ENCODE measurements around the gene SHC2. TPM values are rescaled to one million over a fixed set of nuclear protein-coding genes. Genes with fewer than 3 reads are reported as not detected.

Gene SHC2
- total and polyA plus RNA-seq, 2 of the 13 experiments (the other 11 are each of a cell fraction or from before 2014, with no cell fraction given): 9.0 to 18.3 TPM

- TF ChIP-seq HNF4G (IDR thresholded peaks at IDR 0.05; ENCODE audit: borderline replicate concordance, low read depth, low read length): no peak
- TF ChIP-seq HNF4G (CRISPR knock-in tag; IDR thresholded peaks at IDR 0.05; ENCODE audit: borderline replicate concordance, low read depth): no peak; the same call in 1 of the 2 replicates
- no peak for TF ChIP-seq MZF1 (CRISPR knock-in tag; IDR thresholded peaks at IDR 0.05; ENCODE audit: borderline replicate concordance)
- TF ChIP-seq PHF5A (CRISPR knock-in tag; IDR thresholded peaks at IDR 0.05; ENCODE audit: low read depth, unreplicated experiment): no peak
- peak; percentile 96 for TF ChIP-seq THAP9 (CRISPR knock-in tag; IDR thresholded peaks at IDR 0.05; ENCODE audit: borderline replicate concordance)
- TF ChIP-seq ZNF362 (CRISPR knock-in tag; IDR thresholded peaks at IDR 0.05; ENCODE audit: borderline replicate concordance): no peak
- TF ChIP-seq PBX2 (CRISPR knock-in tag; IDR thresholded peaks at IDR 0.05): no peak
- no peak for TF ChIP-seq CCDC6 (CRISPR knock-in tag; IDR thresholded peaks at IDR 0.05)
- TF ChIP-seq SPEN (CRISPR knock-in tag; IDR thresholded peaks at IDR 0.05; ENCODE audit: low read depth): no peak
- TF ChIP-seq ZNF512 (CRISPR knock-in tag; IDR thresholded peaks at IDR 0.05): no peak
- TF ChIP-seq SIN3A (IDR thresholded peaks at IDR 0.05; ENCODE audit: borderline replicate concordance, low read depth, low read length): no peak
- TF ChIP-seq POLR2AphosphoS2 (IDR thresholded peaks at IDR 0.05; ENCODE audit: low read depth, low read length): no peak
- TF ChIP-seq HES4 (CRISPR knock-in tag; IDR thresholded peaks at IDR 0.05; ENCODE audit: borderline replicate concordance): peak; percentile 7; the same call in 1 of the 2 replicates
- TF ChIP-seq ZNF124 (CRISPR knock-in tag; IDR thresholded peaks at IDR 0.05): peak; percentile 28; the same call in 1 of the 2 replicates
- 0 out of 2 replicates have a peak, but pooled peaks have one; percentile 59 for TF ChIP-seq ZNF160 (CRISPR knock-in tag; IDR thresholded peaks at IDR 0.05)
- TF ChIP-seq ZNF850 (CRISPR knock-in tag; conservative IDR thresholded peaks at IDR 0.05): peak; percentile 74
- no peak for TF ChIP-seq HBP1 (CRISPR knock-in tag; IDR thresholded peaks at IDR 0.05; ENCODE audit: low read depth)
- no peak; the same call in 1 of the 2 replicates for TF ChIP-seq ZNF232 (CRISPR knock-in tag; IDR thresholded peaks at IDR 0.05; ENCODE audit: borderline replicate concordance)
Observed at GRCh38 chr19:507286-508203, 46.7 kb upstream of the SHC2 start, which contains the start of gene TPGS1 (continued).
